H1 (cell line): ENCODE results near the gene LVRN. TPM values are rescaled to one million over a fixed set of nuclear protein-coding genes. Genes with fewer than 3 reads are reported as not detected.

Source experiments
- CTCF ChIA-PET: fragments of 300-600 bp; sonication (Branson Sonifier 250); formaldehyde crosslinking; loops from one replicate; lab custom pipeline; 2021; ENCODE audit not compliant: partially characterized antibody; lab: Charles Lee
- POLR2A ChIA-PET: fragments of 300-600 bp; sonication (Branson Sonifier 250); formaldehyde crosslinking; loops from one replicate; lab custom pipeline; 2021; ENCODE audit warnings: inconsistent platforms; ENCODE audit not compliant: partially characterized antibody; lab: Charles Lee
- DNase-seq, 2 experiments: peaks; one replicate each; pipeline versions ENCODE4 v3.0.0 to v3.0.0-alpha.2; 2010 to 2022; ENCODE audit warnings: low spot score in 2 of 2, low read depth in 1 of 2, mixed read lengths in 1 of 2
- FAIRE-seq: peaks from 2 replicates; lab custom pipeline; 2011; peaks lifted over from hg19 to GRCh38; lab: Jason Lieb, UNC
- H2AFZ ChIP-seq: 2 replicates; pipeline ENCODE4 v1.8.1; 2012; ENCODE audit warnings: low read length, inconsistent platforms
- H2AK5ac ChIP-seq: 2 replicates; pipeline ENCODE4 v1.6.1; 2013; ENCODE audit warnings: low read depth, low read length
- H2BK120ac ChIP-seq: replicated peaks from 2 replicates; pipeline ENCODE3; 2013; ENCODE audit warnings: low read depth, low read length, inconsistent platforms
- H2BK12ac ChIP-seq: 2 replicates; pipeline ENCODE4 v1.6.1; 2013; ENCODE audit warnings: low read depth, low read length
- H2BK15ac ChIP-seq: 2 replicates; pipeline ENCODE4 v1.6.1; 2013; ENCODE audit warnings: low read length
- H2BK20ac ChIP-seq: 2 replicates; pipeline ENCODE4 v1.6.1; 2013; ENCODE audit warnings: low read length
- H2BK5ac ChIP-seq: 2 replicates; pipeline ENCODE4 v1.6.1; 2013; ENCODE audit warnings: low read depth, low read length
- H3K14ac ChIP-seq: 2 replicates; pipeline ENCODE4 v1.6.1; 2013; ENCODE audit warnings: inconsistent platforms; ENCODE audit not compliant: insufficient read length
- H3K18ac ChIP-seq: 2 replicates; pipeline ENCODE4 v1.6.1; 2013; ENCODE audit warnings: low read length; ENCODE audit errors: extremely low read depth
- H3K23ac ChIP-seq: 2 replicates; pipeline ENCODE4 v1.6.1; 2013; ENCODE audit warnings: inconsistent platforms; ENCODE audit not compliant: insufficient read length
- H3K23me2 ChIP-seq: 2 replicates; pipeline ENCODE4 v1.6.1; 2013; ENCODE audit warnings: low read depth, low read length
- H3K27ac ChIP-seq: 2 replicates; pipeline ENCODE4 v1.6.1; 2011; ENCODE audit warnings: low read depth, low read length, inconsistent platforms
- H3K27me3 ChIP-seq, 4 experiments: replicated peaks in 1 of 4; 1 replicate in 1 of 4; 2 replicates in 3 of 4; pipeline versions ENCODE4 v1.6.1 to v1.8.1; 2011 to 2013; ENCODE audit warnings: low read length in 3 of 4, mild to moderate bottlenecking in 3 of 4, inconsistent platforms in 2 of 4, mixed read lengths in 2 of 4, moderate library complexity in 1 of 4; ENCODE audit not compliant: control insufficient read depth in 3 of 4, insufficient read depth in 3 of 4; ENCODE audit errors: extremely low read depth in 1 of 4
- H3K36me3 ChIP-seq, 4 experiments: 2 replicates each; pipeline versions ENCODE4 v1.6.1 to v1.8.1; 2011 to 2013; ENCODE audit warnings: mild to moderate bottlenecking in 4 of 4, low read length in 3 of 4, moderate library complexity in 2 of 4, control low read depth in 1 of 4, inconsistent platforms in 1 of 4; ENCODE audit not compliant: insufficient read depth in 4 of 4, control insufficient read depth in 2 of 4
- H3K4ac ChIP-seq: replicated peaks from 2 replicates; pipeline ENCODE3; 2013; ENCODE audit warnings: low read length, low read depth, mixed read lengths, inconsistent platforms; ENCODE audit not compliant: insufficient read length
- H3K4me1 ChIP-seq, 4 experiments: replicated peaks in 1 of 4; 1 replicate in 1 of 4; 2 replicates in 3 of 4; pipeline versions ENCODE4 v1.6.1 to v1.8.1; 2011 to 2013; ENCODE audit warnings: low read length in 3 of 4, inconsistent platforms in 2 of 4, mixed read lengths in 1 of 4; ENCODE audit not compliant: insufficient read depth in 4 of 4, control insufficient read depth in 3 of 4
- H3K4me2 ChIP-seq, 2 experiments: 2 replicates each; pipeline versions ENCODE4 v1.6.1 to v1.8.1; 2011 to 2013; ENCODE audit warnings: low read depth in 2 of 2, low read length in 2 of 2, control low read depth in 1 of 2, inconsistent platforms in 1 of 2, mild to moderate bottlenecking in 1 of 2; ENCODE audit not compliant: insufficient read depth in 1 of 2
- H3K4me3 ChIP-seq, 4 experiments: fragments of 200-600, 300-600 bp in 1 of 4; sonication (generic), shearing (Covaris generic), sonication (Bioruptor Twin) in 1 of 4; 2 replicates each; pipeline versions ENCODE4 v1.5.1 to v1.8.1; 2011 to 2016; ENCODE audit warnings: low read length in 4 of 4, low read depth in 3 of 4, control low read depth in 2 of 4, inconsistent platforms in 2 of 4, mild to moderate bottlenecking in 2 of 4, mixed read lengths in 1 of 4, moderate library complexity in 1 of 4; ENCODE audit not compliant: insufficient read depth in 2 of 4; ENCODE audit errors: extremely low read depth in 1 of 4
- H3K56ac ChIP-seq: replicated peaks from 2 replicates; pipeline ENCODE3; 2013; ENCODE audit warnings: low read depth, mild to moderate bottlenecking, mixed read lengths, low read length, inconsistent platforms; ENCODE audit not compliant: insufficient read length
- H3K79me1 ChIP-seq: 2 replicates; pipeline ENCODE4 v1.6.1; 2013; ENCODE audit warnings: low read depth, low read length, control low read depth
- H3K79me2 ChIP-seq, 2 experiments: 2 replicates each; pipeline versions ENCODE4 v1.6.1 to v1.8.1; 2012 to 2013; ENCODE audit warnings: low read length in 2 of 2, mild to moderate bottlenecking in 2 of 2, inconsistent platforms in 1 of 2; ENCODE audit not compliant: insufficient read depth in 2 of 2, control insufficient read depth in 1 of 2
- H3K9ac ChIP-seq, 4 experiments: replicated peaks in 1 of 4; 1 replicate in 1 of 4; 2 replicates in 3 of 4; pipeline versions ENCODE4 v1.6.1 to v1.8.1; 2011 to 2013; ENCODE audit warnings: low read depth in 3 of 4, low read length in 3 of 4, control low read depth in 2 of 4, mild to moderate bottlenecking in 2 of 4, moderate library complexity in 2 of 4, inconsistent platforms in 1 of 4; ENCODE audit errors: extremely low read depth in 1 of 4
- H3K9me3 ChIP-seq, 2 experiments: 2 replicates each; pipeline versions ENCODE4 v1.6.1 to v1.8.1; 2012 to 2013; ENCODE audit warnings: mild to moderate bottlenecking in 2 of 2, moderate library complexity in 2 of 2, control low read depth in 1 of 2, inconsistent platforms in 1 of 2, low read depth in 1 of 2, low read length in 1 of 2, mixed read lengths in 1 of 2; ENCODE audit not compliant: insufficient read depth in 2 of 2
- H4K20me1 ChIP-seq, 2 experiments: replicated peaks in 1 of 2; 2 replicates each; pipeline versions ENCODE3 to v1.8.1; 2011 to 2013; ENCODE audit warnings: inconsistent platforms in 2 of 2, low read length in 2 of 2, mild to moderate bottlenecking in 1 of 2; ENCODE audit not compliant: insufficient read depth in 2 of 2, control insufficient read depth in 1 of 2
- H4K5ac ChIP-seq: 2 replicates; pipeline ENCODE4 v1.6.1; 2013; ENCODE audit warnings: low read length, low read depth, mixed read lengths, inconsistent platforms; ENCODE audit not compliant: insufficient read length
- H4K8ac ChIP-seq: 2 replicates; pipeline ENCODE4 v1.8.0; 2013; ENCODE audit warnings: mild to moderate bottlenecking, moderate library complexity, low read length, inconsistent platforms; ENCODE audit not compliant: insufficient read depth; ENCODE audit errors: extremely low read depth
- H4K91ac ChIP-seq: replicated peaks from 2 replicates; pipeline ENCODE3; 2013; ENCODE audit warnings: low read length, mixed read lengths, inconsistent platforms; ENCODE audit not compliant: insufficient read length
- BCL11A ChIP-seq, 2 experiments: IDR thresholded peaks; one replicate each; pipeline ENCODE4 v1.6.1; 2011; ENCODE audit warnings: low read depth in 2 of 2, low read length in 2 of 2, mild to moderate bottlenecking in 2 of 2
- HDAC2 ChIP-seq, 2 experiments: fragments of 300-600 bp in 1 of 2; sonication (generic) in 1 of 2; IDR thresholded peaks; 2 replicates each; pipeline ENCODE4 v1.6.1; 2011 to 2012; ENCODE audit warnings: low read depth in 2 of 2, low read length in 2 of 2, mild to moderate bottlenecking in 2 of 2, moderate library complexity in 2 of 2, borderline replicate concordance in 1 of 2, inconsistent platforms in 1 of 2
- KDM1A ChIP-seq: fragments of 200-600, 300-600 bp; sonication (generic); IDR thresholded peaks from 2 replicates; pipeline ENCODE4 v1.7.1; 2016; ENCODE audit warnings: mild to moderate bottlenecking, low read length, borderline replicate concordance
- SP1 ChIP-seq: IDR thresholded peaks from 2 replicates; pipeline ENCODE4 v1.6.1; 2011; ENCODE audit warnings: low read depth, low read length
- TCF12 ChIP-seq: IDR thresholded peaks from 2 replicates; pipeline ENCODE4 v1.6.1; 2011; ENCODE audit warnings: low read depth, mild to moderate bottlenecking, low read length
- WGBS, 2 experiments: shearing (Covaris generic) in 1 of 2; methylation state at CpG; one replicate each; pipeline versions ENCODE4 v1.1.6 to v1.1.7; 2013 to 2015; ENCODE audit warnings: low lambda C conversion rate in 2 of 2, mixed read lengths in 2 of 2, inconsistent platforms in 1 of 2, low coverage in 1 of 2, missing lambda C conversion rate in 1 of 2; ENCODE audit not compliant: insufficient replicate concordance in 2 of 2, insufficient coverage in 1 of 2, insufficient read length in 1 of 2; ENCODE audit errors: extremely low coverage in 1 of 2, missing lambda C conversion rate in 1 of 2; 5-methylcytosine and 5-hydroxymethylcytosine counted together
- polyA plus RNA-seq, 7 experiments: library from polyadenylated mRNA; depleted of rRNA in 3 of 7; stranded (reverse) in 5 of 7; unstranded in 2 of 7; fragments of >200 nt in 5 of 7; fragments of 200-250 nt in 2 of 7; gene quantifications; 1 replicate in 5 of 7; 2 replicates in 1 of 7; 4 replicates in 1 of 7; pipeline versions ENCODE4 v1.2.1 to v1.2.3, GENCODE V29; 2011 to 2013; ENCODE audit warnings: missing spikeins in 2 of 7, mixed read lengths in 2 of 7
- total RNA-seq: library from RNA; stranded (reverse); fragmentation: NEBNext Ultra II Directional; extraction: Animal tissue kit (Norgen Biotek cat#: 25700); gene quantifications from 2 replicates; pipeline ENCODE4 v1.2.1, GENCODE V29; 2021

Gene LVRN
- total and polyA plus RNA-seq, 2 of the 8 experiments (the other 6 are each of a cell fraction or from before 2014, with no cell fraction given): 0.08 to 0.09 TPM

GRCh38 chr5:116009806-116010205, 47.5 kb downstream of the LVRN start:
- H2BK20ac ChIP-seq: no peak overlapping the region
- H3K4me3 ChIP-seq: no peak overlapping the region
- H3K56ac ChIP-seq: no peak overlapping the region
- 94% methylated on average over 3 of the region's 3 CpGs; no CpG with 5 or more reads in 1 of the 2 experiments for WGBS, 2 experiments
- H2BK120ac ChIP-seq: no peak overlapping the region
- no peak overlapping the region for H2AFZ ChIP-seq
- ChIA-PET CTCF (interaction anchor here (1.0 kb wide), 1 partner anchor 9 kb away, joined by 3 read pairs; no protein-coding TSS in a partner anchor), POLR2A (no interaction called here)
- FAIRE-seq: no peak
- no peak for DNase-seq
- no peaks in the 10 kb centered on the region for H3K36me3 ChIP-seq
- H3K18ac ChIP-seq: no peak overlapping the region
- H3K23me2 ChIP-seq: no peaks in the 10 kb centered on the region
- no peak for TF ChIP-seq SP1
- TF ChIP-seq KDM1A: no peak
- no peak for TF ChIP-seq HDAC2 (IDR thresholded peaks at IDR 0.05; ENCODE audit: borderline replicate concordance in 1 of 2, low read depth in 2 of 2, low read length in 2 of 2)
- TF ChIP-seq BCL11A (IDR thresholded peaks at IDR 0.05; ENCODE audit: low read depth in 2 of 2, low read length in 2 of 2): no peak
- no peak for TF ChIP-seq TCF12
- no peak overlapping the region for H3K27ac ChIP-seq
- no peaks in the 10 kb centered on the region for H4K20me1 ChIP-seq
- no peak overlapping the region for H4K8ac ChIP-seq
- no peak overlapping the region for H4K5ac ChIP-seq
- no peak overlapping the region for H3K4me2 ChIP-seq
- no peak overlapping the region for H2BK12ac ChIP-seq
- H3K9ac ChIP-seq: no peak overlapping the region
- no peaks in the 10 kb centered on the region for H3K79me1 ChIP-seq
- H4K91ac ChIP-seq: no peak overlapping the region
- H3K14ac ChIP-seq: no peak overlapping the region
- no peak overlapping the region for H3K23ac ChIP-seq
- H2BK15ac ChIP-seq: no peak overlapping the region
- H3K4me1 ChIP-seq: no peaks in the 10 kb centered on the region
- no peak overlapping the region for H3K4ac ChIP-seq
- no peaks in the 10 kb centered on the region for H3K27me3 ChIP-seq
- H2AK5ac ChIP-seq: no peak overlapping the region
- no peak overlapping the region for H2BK5ac ChIP-seq
- no peaks in the 10 kb centered on the region for H3K79me2 ChIP-seq
- H3K9me3 ChIP-seq: no peaks in the 10 kb centered on the region
